Hepatocyte (in vitro differentiated cells): ENCODE results near the gene PDE4D. TPM values are rescaled to one million over a fixed set of nuclear protein-coding genes. Genes with fewer than 3 reads are reported as not detected.
A peak's percentile ranks its signal among the peaks of the same experiment; 100 is the strongest.

Source experiments
- DNase-seq: peaks from one replicate; pipeline ENCODE4 v3.0.0-alpha.2; 2016; ENCODE audit warnings: low spot score
- H2AFZ ChIP-seq: fragments of 200-600 bp; sonication (generic); 2 replicates; pipeline ENCODE4 v1.6.0; 2016; ENCODE audit warnings: antibody characterized with exemption, mild to moderate bottlenecking
- H3K27ac ChIP-seq: fragments of 200-600 bp; sonication (generic); 2 replicates; pipeline ENCODE4 v1.5.1; 2016; ENCODE audit warnings: mild to moderate bottlenecking
- H3K27me3 ChIP-seq: fragments of 200-600 bp; sonication (generic); 2 replicates; pipeline ENCODE4 v1.6.1; 2016
- H3K36me3 ChIP-seq: fragments of 200-600 bp; sonication (generic); replicated peaks from 2 replicates; pipeline ENCODE4 v1.5.1; 2016; ENCODE audit warnings: low read depth; ENCODE audit not compliant: insufficient read depth
- H3K4me1 ChIP-seq: fragments of 200-600 bp; sonication (generic); 2 replicates; pipeline ENCODE4 v1.5.1; 2016; ENCODE audit warnings: mild to moderate bottlenecking, moderate library complexity; ENCODE audit not compliant: insufficient read depth
- H3K4me2 ChIP-seq: fragments of 200-600 bp; sonication (generic); 2 replicates; pipeline ENCODE4 v1.6.0; 2016
- H3K4me3 ChIP-seq: fragments of 200-600 bp; sonication (generic); 2 replicates; pipeline ENCODE4 v1.5.1; 2016; ENCODE audit warnings: mild to moderate bottlenecking
- H3K79me2 ChIP-seq: fragments of 200-600 bp; sonication (generic); 2 replicates; pipeline ENCODE4 v1.6.0; 2017; ENCODE audit warnings: mild to moderate bottlenecking
- H3K9me2 ChIP-seq: fragments of 200-600 bp; sonication (generic); replicated peaks from 2 replicates; pipeline ENCODE4 v1.6.0; 2017; ENCODE audit warnings: mild to moderate bottlenecking; ENCODE audit not compliant: insufficient read depth
- H3K9me3 ChIP-seq: fragments of 200-600 bp; sonication (generic); 2 replicates; pipeline ENCODE4 v1.5.1; 2016; ENCODE audit warnings: low read depth, mild to moderate bottlenecking
- H4K20me1 ChIP-seq: fragments of 200-600 bp; sonication (generic); 2 replicates; pipeline ENCODE4 v1.6.0; 2016; ENCODE audit warnings: mild to moderate bottlenecking; ENCODE audit not compliant: insufficient read depth, poor library complexity, severe bottlenecking
- CTCF ChIP-seq: fragments of 200-600 bp; sonication (generic); IDR thresholded peaks from 2 replicates; pipeline ENCODE4 v1.5.1; 2016; ENCODE audit warnings: antibody characterized with exemption, mild to moderate bottlenecking; ENCODE audit not compliant: poor library complexity
- EZH2 ChIP-seq: fragments of 200-600 bp; sonication (generic); IDR thresholded peaks from 2 replicates; pipeline ENCODE4 v1.6.1; 2016; ENCODE audit warnings: antibody characterized with exemption, mild to moderate bottlenecking, borderline replicate concordance
- EZH2phosphoT487 ChIP-seq: fragments of 200-600 bp; sonication (generic); IDR thresholded peaks from one replicate; pipeline ENCODE4 v1.6.1; 2018; ENCODE audit warnings: antibody characterized with exemption, mild to moderate bottlenecking, low read depth, moderate library complexity; ENCODE audit not compliant: unreplicated experiment, severe bottlenecking
- WGBS: methylation state at CpG from one replicate; pipeline ENCODE4 v1.1.6; 2016; ENCODE audit warnings: low lambda C conversion rate; ENCODE audit errors: missing lambda C conversion rate; 5-methylcytosine and 5-hydroxymethylcytosine counted together
- polyA plus RNA-seq: library from polyadenylated mRNA; unstranded; fragments of >200 nt; fragmentation: Nextera tagmentation; extraction: Ambion mirVana; gene quantifications from 2 replicates; pipeline ENCODE4 v1.2.1, GENCODE V29; 2016
- total RNA-seq: library from RNA; depleted of rRNA; stranded (reverse); fragments of >200 nt; gene quantifications from 2 replicates; pipeline ENCODE4 v1.2.3, GENCODE V29; 2014

PDE4D gene
- total and polyA plus RNA-seq, 2 experiments from 2014 or later: 14.5 to 45.2 TPM

DNA sequence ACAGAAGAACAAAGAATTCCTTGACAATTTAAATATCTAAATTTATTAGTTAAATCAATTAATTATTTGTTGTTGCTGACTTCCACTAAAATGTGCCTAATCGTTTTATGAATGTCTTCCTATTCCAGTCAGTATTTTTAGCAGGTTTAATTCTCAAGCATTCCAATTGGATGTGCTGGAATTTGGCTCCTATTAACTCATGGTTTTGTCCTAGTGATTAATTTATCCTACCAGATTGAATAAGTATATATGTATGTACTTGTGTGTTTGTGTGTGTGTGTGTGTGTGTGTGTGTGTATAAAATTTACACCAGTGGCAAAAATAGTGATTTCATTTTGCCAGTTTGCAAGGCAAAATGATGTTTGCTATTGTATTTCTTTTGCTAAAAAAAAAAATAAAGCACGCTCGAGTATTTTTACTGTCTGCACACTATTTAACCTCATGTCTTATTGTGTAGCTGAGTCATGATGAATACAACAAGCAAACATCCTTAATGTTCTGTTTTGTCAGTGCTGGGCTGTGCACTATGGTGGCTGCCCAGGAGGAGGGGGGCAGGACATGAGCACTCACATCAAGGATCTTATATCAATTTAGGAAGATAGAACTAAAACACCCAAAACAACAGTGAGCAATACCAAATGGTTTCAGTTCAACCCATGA lies 375.5 kb downstream of the PDE4D start:
- no peaks in the 10 kb centered on the region for H3K36me3 ChIP-seq
- no peak overlapping the region for H3K4me2 ChIP-seq
- no peak overlapping the region for H2AFZ ChIP-seq
- peaks cover 5% of the 10 kb centered on the region for H3K4me1 ChIP-seq
- H3K27ac ChIP-seq: no peak overlapping the region
- WGBS: 76% methylated on average over 3 of the region's 3 CpGs
- DNase-seq: no peak
- no peaks in the 10 kb centered on the region for H3K9me2 ChIP-seq
- no peaks in the 10 kb centered on the region for H3K9me3 ChIP-seq
- H4K20me1 ChIP-seq: no peaks in the 10 kb centered on the region
- no peaks in the 10 kb centered on the region for H3K79me2 ChIP-seq
- no peaks in the 10 kb centered on the region for H3K27me3 ChIP-seq
- no peak for TF ChIP-seq EZH2
- TF ChIP-seq EZH2phosphoT487: no peak
- no peak for TF ChIP-seq CTCF
- H3K4me3 ChIP-seq: no peak overlapping the region

DNA sequence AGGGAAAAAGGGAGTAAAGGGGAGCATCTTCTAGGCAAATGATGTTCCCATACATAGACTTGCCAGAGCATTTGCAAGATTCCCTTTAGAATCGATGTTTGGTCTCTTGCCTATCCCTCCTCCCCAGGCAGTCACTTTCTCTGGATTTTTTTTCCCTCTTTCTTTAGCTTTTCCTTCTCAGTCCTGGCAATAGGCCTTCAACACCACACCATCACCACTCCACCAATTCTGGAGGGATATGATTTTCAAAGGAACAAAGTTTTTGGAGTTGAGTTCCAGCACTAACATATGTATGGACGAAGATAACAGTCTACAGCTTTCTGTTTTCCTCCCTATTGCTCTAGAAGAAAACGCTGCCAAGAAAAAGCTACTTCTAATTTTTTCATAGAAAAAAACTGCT lies 377.4 kb downstream of the PDE4D start:
- Histone ChIP-seq H3K4me2 (no peak overlapping the region), H3K4me3 (no peak overlapping the region), H3K4me1 (no peaks in the 10 kb centered on the region), H3K27ac (no peak overlapping the region), H3K36me3 (no peaks in the 10 kb centered on the region), H3K27me3 (no peaks in the 10 kb centered on the region), H3K79me2 (no peaks in the 10 kb centered on the region), H4K20me1 (no peaks in the 10 kb centered on the region), H2AFZ (no peak overlapping the region), H3K9me3 (no peaks in the 10 kb centered on the region), H3K9me2 (no peaks in the 10 kb centered on the region)
- DNase-seq: no peak
- TF ChIP-seq CTCF (no peak), EZH2phosphoT487 (no peak), EZH2 (no peak)
- 98% methylated on average over 3 of the region's 3 CpGs for WGBS

DNA sequence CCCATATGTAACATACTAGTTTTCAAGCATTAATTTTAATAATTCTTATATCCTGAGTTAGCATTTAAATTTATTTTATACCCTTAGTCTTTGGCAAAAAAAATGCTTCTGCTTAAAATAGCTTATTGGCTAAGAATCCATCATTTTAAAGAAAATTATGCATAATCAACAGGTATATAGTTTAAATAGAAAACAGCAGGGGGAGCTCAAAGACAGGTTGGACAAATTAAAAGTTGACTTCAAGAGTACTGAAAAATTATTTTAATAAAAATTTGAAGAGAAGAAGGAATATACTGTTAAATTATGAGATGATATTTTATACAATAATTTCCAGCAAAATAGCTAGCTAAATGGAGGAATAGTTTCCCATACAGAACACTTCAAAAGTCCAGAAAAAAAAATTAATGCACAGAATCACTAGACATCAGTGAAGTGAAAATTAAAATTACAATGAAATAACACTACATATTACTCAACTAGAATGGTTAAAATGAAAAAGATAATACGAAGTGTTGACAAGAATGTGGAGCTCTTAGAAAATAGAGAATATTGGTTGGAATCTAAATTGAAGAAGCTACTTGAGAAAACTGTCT lies 387.1 kb downstream of the PDE4D start:
- Histone ChIP-seq H3K4me1 (no peaks in the 10 kb centered on the region), H3K4me3 (no peak overlapping the region), H3K27ac (no peak overlapping the region), H3K27me3 (no peaks in the 10 kb centered on the region), H2AFZ (no peak overlapping the region), H3K79me2 (no peaks in the 10 kb centered on the region), H3K4me2 (no peak overlapping the region), H4K20me1 (no peaks in the 10 kb centered on the region), H3K9me2 (no peaks in the 10 kb centered on the region), H3K9me3 (no peaks in the 10 kb centered on the region), H3K36me3 (no peaks in the 10 kb centered on the region)
- WGBS: 33% methylated on average over 1 of the region's 1 CpG
- TF ChIP-seq CTCF (peak; percentile 60), EZH2 (no peak)
- DNase-seq: peak; percentile 50
